Astrocyte of the spinal cord (primary cell): Measurements from ENCODE around the gene PRR30.

Experiments used
- DNase-seq: peaks from one replicate; pipeline ENCODE4 v3.0.0; 2011; ENCODE audit warnings: low read depth, low spot score
- H3K4me3 ChIP-seq: 2 replicates; pipeline ENCODE4 v1.5.1; 2011; ENCODE audit warnings: low read depth, mild to moderate bottlenecking, low read length, moderate library complexity
- CTCF ChIP-seq: IDR thresholded peaks from 2 replicates; pipeline ENCODE4 v1.5.1; 2012; ENCODE audit warnings: low read depth, mild to moderate bottlenecking, low read length, inconsistent platforms
- in situ Hi-C: cut with HindIII; loops from 2 replicates; pipeline ENCODE4 v1.10.0; 2017; ENCODE audit warnings: low sequenced_read_pairs

PRR30 gene

GRCh38 chr2:27147935-27148334 lies 8.7 kb upstream of the PRR30 start:
- TF ChIP-seq CTCF: no peak
- no peak overlapping the region for H3K4me3 ChIP-seq
- DNase-seq: no peak
- in situ Hi-C loops: no loop called here

GRCh38 chr2:27145682-27146081 lies 6.5 kb upstream of the PRR30 start:
- DNase-seq: no peak
- no peak overlapping the region for H3K4me3 ChIP-seq
- in situ Hi-C loops: no loop called here
- TF ChIP-seq CTCF: no peak

GRCh38 chr2:27143285-27143684 lies 4.1 kb upstream of the PRR30 start:
- H3K4me3 ChIP-seq: no peak overlapping the region
- no peak for DNase-seq
- in situ Hi-C loops: no loop called here
- no peak for TF ChIP-seq CTCF

- in situ Hi-C loops: no loop called here
- H3K4me3 ChIP-seq: no peak overlapping the region
- no peak for TF ChIP-seq CTCF
- no peak for DNase-seq
These were observed 1.1 kb downstream of the PRR30 start for GRCh38 chr2:27138111-27138510.

- in situ Hi-C loops: no loop called here
- no peak for DNase-seq
- no peak for TF ChIP-seq CTCF
- H3K4me3 ChIP-seq: no peak overlapping the region
These were observed 1.8 kb downstream of the PRR30 start for GRCh38 chr2:27137322-27137935.

GRCh38 chr2:27136751-27137150 lies 2.5 kb downstream of the PRR30 start:
- TF ChIP-seq CTCF: no peak
- in situ Hi-C loops: no loop called here
- H3K4me3 ChIP-seq: no peak overlapping the region

GRCh38 chr2:27135478-27135955 lies 3.7 kb downstream of the PRR30 start:
- no peak overlapping the region for H3K4me3 ChIP-seq
- TF ChIP-seq CTCF: no peak
- DNase-seq: no peak
- in situ Hi-C loops: no loop called here

More at GRCh38 chr2:27136751-27137150, 2.5 kb downstream of the PRR30 start:
- DNase-seq: no peak
